ENCODE data around the gene KRT78. TPM values are rescaled to one million over a fixed set of nuclear protein-coding genes. Genes with fewer than 3 reads are reported as not detected.
"Not testable (repeated sequence)": the region's sequence is repeated elsewhere in the genome, so short reads cannot be mapped to it uniquely, and the experiment has no call there.

The KRT78 gene
- total RNA-seq, 1 experiment from 2014 or later = not detected

- DNase-seq (ENCODE audit: low read depth) = no peak
Measured at GRCh38 chr12:52798671-52799504, 49.9 kb downstream of the KRT78 start.

DNA sequence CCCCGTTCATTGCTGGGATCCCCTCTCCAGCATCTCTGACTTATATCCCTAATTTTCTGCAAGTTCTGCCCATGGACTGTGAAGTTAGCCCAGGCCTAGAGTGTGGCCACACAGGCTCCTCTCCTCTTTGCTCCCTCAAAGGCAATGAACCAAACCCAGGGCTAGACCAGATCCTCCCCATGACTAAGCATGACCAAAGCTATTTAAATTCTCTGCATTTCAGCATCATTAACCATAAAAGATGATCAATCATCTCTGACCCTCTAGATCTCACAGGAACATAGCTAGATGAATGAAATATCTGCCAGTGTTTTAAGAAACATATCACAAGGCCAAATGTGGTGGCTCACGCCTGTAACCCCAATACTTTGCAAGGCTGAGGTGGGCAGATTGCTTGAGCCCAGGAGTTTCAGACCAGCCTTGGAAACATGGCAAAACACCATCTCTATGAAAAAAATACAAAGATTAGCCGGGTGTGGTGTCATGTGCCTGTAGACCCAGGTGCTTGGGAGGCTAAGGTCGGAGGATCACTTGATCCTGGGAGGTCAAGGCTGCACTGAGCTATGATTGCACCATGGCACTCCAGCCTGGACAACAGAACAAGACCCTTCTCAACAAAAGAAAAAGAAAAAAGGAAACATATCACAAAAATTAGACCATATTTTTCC is 50.7 kb downstream of the KRT78 start:
- DNase-seq (ENCODE audit: low read depth) = no peak

DNA sequence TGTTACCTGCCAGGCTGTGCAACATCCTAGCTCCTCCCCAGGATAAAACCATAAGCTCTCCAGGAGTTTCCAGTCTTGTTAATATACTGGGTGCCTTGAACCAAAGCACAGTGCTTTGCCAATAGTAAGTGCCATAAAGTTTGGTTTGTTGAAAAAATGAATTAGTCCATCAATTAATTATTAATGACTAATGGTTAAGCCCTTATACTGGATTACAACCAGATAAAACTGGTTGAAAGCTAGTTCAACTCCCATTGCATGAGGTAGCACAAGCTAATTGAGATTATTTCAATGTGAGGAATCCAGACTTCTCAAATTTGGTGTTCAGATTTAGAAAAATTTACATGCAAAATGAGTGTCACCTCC is 51.3 kb downstream of the KRT78 start:
- no peak for DNase-seq (ENCODE audit: low read depth)

GRCh38 chr12:52796839-52797528 is 51.8 kb downstream of the KRT78 start:
- DNase-seq (ENCODE audit: low read depth) = no peak

DNA sequence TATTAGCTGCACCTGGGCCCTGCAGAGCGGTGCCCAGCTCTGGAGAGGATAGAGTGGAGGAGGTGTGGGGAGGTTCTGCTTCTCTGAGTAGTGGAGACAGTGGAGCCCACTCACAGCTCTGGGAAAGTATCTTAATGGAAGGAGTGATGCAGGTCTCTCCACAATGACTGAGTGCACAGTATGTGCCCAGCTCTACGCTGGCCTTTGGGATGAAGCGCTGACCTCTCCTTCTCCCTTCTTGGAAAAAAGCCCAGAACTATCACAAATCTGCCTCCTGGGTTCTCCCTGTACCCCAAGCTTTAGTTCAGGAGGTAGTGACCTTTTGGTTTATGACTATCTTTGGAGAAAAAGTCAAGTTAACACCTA is 52.4 kb downstream of the KRT78 start:
- no peak for DNase-seq (ENCODE audit: low read depth)

DNA sequence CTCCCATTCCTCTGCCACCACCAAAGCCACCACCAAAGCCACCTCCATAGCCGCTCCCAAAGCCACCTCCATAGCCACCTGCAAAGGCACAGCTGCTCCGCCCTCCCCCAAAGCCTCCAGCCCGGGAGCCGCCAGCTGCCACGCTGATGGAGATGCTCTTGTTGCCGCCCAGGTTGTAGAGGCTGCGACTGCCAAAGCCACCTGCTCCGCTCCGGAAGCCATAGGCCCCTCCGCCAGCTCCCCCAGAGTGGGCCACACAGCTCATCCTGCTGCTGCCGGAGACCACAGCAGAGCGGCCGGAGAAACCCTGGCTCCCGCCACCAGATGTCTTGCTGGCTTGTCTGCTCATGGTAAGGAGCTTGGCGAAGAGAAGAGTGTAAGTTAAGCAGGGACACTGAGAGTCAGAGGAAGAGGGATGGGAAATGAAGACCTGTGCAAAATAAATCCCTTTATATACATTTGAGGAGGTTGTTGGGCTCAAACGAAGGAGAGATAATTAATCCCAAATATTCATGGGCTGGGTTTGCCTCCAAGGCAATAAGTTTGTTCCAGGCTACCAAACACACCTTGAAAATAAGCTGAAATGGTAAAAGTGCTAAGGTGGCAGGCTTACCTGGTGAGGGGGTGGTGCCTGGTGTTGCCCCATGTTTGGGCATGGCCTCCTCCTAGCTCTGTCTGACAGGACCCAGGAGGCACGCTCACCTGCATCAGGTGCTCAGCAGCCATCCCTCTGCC is 52.9 kb downstream of the KRT78 start, which contains the start of gene KRT3:
Gene KRT3, minus strand, starts transcription at position 424 of the 735 bp plus-strand sequence. Its CDS starts 75 bp downstream, at position 349.
- no peak for DNase-seq (ENCODE audit: low read depth)

DNA sequence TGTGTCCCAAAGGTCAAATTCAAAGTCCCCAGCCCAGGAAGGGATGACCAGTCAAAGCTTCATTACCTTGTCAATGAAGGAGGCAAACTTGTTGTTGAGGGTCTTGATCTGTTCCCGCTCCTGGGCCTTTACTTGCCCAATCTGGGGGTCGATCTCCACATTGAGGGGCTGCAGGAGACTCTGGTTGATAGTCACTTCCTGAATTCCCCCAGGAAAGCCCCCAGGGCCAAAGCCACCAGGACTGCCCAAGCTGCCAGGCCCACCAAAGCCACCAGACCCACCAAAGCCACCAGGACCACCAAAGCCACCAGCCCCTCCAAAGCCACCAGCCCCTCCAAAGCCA is 53.5 kb downstream of the KRT78 start:
- not testable (repeated sequence) for DNase-seq (ENCODE audit: low read depth)

DNA sequence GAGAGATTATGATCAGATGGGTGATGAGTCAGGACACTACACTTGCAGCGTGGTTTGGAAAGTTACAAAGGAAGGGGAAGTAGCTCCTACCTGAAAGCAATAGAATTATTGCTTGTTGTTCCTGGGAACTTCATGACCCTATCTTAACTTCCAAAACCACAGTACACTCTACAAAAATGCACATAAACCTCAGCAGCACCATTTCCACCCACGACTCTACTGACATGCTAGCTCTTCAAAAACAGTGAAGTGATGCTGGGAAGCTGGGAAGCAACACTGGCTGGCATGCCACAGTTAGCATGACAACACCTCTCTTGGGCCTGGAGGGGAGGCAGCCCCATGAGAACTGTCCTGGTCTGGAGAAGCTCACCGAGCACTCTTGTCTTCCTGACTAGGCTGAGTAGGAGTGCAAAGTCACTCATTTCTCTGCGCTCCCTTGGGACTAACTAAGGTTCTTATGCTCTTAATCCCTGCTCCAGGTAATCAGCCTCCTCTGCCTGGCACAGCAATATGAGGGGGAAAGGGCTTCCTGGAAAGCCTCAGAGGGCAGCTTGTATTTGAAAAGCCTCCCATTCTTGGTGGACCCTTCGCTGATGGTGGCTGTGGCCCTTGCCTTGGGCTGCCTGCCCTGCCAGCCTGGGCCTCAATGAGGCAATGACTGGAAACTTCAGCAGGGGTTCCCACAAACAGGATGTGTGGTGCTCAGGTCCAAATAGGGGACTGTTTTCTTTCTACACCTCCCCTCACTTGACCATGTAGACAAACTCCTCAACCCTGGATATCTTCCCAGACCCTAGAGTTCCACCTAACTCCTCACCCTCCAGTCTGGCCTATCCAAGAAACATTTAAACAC is 54.1 kb downstream of the KRT78 start:
- DNase-seq (ENCODE audit: low read depth) = no peak

- no peak for DNase-seq (ENCODE audit: low read depth)
Measured at GRCh38 chr12:52792185-52793029, 56.4 kb downstream of the KRT78 start.

DNA sequence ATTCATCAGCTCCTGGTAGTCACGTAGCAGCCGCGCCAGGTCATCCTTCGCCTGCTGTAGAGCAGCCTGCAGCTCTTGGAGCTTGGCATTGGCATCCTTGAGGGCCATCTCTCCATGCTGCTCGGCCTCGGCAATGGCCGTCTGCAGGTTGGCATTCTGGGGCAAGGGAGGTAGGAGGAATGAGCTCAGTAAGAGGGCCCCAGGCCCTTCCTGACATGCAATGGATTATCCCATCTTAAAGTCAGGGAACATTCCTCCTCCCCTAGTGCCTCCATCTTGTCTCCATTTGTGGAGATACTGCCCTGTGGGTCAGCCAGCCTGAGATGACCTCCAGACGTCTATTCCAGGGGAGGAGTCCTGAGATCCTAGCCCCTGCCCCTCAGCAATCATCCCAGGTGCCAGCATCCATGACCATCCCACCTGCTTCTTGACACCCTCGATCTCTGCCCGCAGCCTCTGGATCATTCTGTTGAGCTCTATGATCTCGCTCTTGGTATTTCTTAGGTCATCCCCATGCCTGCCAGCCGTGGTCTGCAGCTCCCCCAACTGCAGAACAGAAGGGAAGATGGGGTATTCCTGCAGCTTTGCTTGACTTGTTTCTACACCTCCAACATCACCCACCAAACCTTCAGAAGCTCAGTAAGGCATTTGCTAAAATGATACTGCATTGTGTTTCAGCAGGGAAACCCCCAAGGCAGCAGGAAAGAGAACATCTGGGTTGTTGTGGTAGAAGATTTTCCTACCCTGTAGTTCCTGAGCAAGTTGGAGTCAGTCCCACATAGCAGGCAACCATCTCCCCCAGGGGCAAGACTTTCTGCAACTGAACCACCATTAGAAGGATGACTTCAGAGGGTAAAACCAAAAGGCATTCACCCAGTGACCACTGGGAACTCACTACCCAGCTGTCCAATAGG is 57.3 kb downstream of the KRT78 start:
- no peak for DNase-seq (ENCODE audit: low read depth)

GRCh38 chr12:52790427-52791270 is 58.1 kb downstream of the KRT78 start:
- no peak for DNase-seq (ENCODE audit: low read depth)

DNA sequence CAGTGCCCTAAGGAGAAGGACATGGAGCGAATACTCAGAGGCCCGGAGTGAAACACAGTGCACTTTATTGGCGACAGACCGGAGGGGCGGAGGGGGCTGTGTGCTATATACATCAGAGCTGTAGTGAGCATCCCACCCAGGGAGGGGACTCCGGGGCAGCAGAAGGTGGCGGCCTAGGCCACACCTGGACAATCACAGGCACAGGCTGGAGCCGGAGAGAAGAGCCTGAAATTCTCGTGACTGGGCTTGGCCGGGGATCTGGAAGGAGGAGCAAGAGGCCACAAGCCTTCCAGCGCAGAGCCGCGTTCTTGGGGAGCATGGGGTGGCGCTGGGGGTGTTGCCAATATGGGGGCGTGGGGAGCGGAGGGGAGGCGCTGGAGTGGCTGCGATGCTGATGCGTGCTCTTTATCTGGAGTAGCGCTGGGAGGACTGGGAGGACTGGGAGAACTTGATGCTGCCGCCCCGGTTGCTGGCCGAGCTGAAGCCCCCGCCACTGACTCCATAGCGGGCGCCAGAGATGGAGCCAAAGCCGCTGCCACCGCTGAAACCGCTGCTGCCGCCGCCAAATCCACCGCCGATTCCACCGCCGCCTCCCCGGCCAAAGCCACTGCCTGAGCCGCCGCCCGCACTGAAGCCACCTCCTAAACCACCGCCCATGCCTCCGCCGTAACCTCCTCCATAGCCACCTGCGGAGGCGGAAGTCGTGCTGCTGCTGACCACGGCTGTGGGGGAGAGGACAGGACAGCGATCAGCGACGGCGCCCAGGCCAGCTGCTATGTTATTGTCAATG is 59.0 kb downstream of the KRT78 start:
- DNase-seq (ENCODE audit: low read depth) = no peak

DNA sequence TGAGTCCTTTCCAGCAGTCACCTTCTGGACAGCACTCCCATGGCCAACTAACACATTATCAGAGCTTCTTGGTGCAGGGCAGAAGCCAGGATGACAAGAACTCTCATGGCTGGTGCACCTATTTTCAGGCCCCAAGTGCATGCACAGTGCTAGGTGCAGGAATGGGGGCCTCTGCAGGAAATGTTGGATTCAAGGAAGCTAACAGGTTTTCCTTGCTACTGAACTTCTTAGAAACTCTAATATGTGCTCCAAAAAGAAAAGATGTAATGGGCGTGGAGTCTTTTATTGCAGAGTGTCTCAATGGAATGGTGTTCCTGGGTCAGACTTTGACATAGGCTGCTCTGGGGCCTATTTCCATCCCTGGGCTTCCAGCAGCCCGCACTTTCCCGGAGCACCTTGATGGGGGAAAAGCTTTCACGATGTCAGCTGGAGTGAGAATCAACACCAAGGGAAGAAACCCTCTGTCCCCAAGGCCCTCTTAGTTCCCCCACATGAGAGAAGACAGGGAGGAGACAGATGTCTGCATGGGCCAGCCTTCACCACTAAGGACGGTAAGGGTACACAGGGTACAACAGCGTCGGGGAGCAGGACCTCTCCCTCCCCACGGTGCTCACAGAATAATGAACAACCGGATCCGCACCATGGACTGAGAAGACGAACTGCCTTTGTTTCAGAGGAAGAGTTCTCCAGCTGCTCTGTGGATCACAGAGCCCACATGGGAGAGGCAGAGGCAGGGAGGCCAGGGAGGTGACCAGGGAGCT is 59.7 kb downstream of the KRT78 start:
- DNase-seq (ENCODE audit: low read depth) = no peak

DNA sequence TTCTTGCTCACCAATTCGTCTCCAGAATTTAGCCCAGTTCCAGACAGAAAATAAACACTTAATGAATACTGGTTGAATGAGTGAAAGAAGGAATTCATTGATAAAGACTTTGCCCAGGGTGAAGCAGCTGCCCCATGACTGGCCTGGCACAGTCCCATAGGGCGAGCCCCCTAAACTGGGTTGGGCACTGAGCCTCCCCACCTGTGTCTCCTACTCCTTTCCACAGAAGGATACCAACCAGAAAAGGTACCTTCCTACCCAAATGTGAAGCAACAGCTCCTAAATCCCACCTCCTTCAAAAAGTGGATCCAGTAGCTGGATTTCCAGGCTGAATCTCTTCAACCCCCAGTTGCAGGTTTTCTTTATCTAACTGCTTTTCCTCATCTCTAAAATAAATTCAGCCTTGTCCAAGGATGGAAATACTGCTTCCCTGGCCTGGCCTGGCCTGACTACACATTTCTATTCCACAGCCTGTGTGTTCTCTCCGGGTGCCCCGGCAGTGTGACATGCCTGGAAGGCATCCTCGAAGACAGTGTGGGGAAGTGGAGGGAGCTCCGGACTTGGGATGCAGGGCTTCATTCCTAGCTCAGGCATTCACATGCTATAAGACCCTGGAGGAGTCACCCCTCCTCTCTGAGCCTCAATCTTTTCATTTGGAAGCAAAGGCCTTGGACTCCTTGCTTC is 60.5 kb downstream of the KRT78 start:
- no peak for DNase-seq (ENCODE audit: low read depth)

Measured in LHCN-M2 (cell line).